ENCODE measurements around the gene SYNDIG1. TPM values are rescaled to one million over a fixed set of nuclear protein-coding genes. Genes with fewer than 3 reads are reported as not detected.

Gene SYNDIG1
- total RNA-seq, 1 donor from 2014 or later, result 11.0 TPM

- no peak for ATAC-seq
- intact Hi-C loops (cut with micrococcal nuclease), result no loop called here
- DNase-seq, result no peak
These were observed 24.8 kb upstream of the SYNDIG1 start for GRCh38 chr20:24444526-24445190.

- intact Hi-C loops (cut with micrococcal nuclease), result no loop called here
- DNase-seq, result no peak
- no peak for ATAC-seq
These were observed 23.8 kb upstream of the SYNDIG1 start for GRCh38 chr20:24445510-24446170.

DNA sequence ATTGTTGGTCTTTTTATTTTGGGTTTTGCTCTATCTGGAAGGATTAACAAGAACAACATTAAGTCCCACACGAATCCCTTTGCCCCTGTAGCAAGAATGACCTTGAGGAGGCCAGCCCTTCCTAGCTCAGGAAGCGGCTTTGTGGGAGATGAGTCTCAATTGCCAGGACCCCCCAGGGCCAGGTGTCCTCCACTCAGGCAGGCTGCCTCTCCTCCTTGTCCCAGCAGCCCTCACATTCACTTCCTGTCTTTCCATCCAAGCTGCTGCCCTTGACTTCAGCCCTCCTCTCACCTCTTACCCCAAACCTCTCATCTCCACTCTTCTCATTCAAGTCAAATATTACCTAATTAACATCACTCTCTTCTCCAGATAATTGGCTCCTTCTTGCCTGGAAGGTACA is 22.6 kb upstream of the SYNDIG1 start:
- ATAC-seq (no peak), DNase-seq (no peak)
- intact Hi-C loops (cut with micrococcal nuclease), result no loop called here

DNA sequence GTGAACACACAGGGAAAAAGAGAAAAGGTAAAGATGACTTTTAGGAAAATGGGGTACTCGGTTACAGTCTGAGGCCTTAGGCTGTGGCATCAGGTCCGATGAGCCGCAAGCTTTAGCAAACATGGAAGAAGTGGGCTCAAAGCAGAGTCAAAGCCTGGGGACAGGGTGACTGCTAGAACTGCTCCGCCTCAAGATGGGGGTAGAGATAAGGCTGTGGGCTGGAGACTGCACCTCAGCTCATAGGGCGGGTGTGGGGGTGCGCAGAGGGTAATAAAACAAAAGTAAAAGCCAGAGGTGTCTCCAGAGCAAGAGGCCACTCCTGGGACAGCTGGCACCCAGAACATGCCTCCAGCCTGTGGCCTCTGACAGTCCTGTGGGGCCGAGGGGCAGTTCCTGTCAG is 21.3 kb upstream of the SYNDIG1 start:
- no peak for DNase-seq
- no peak for ATAC-seq
- intact Hi-C loops (cut with micrococcal nuclease), result no loop called here

- no peak for ATAC-seq
- intact Hi-C loops (cut with micrococcal nuclease), result no loop called here
These were observed 20.3 kb upstream of the SYNDIG1 start for GRCh38 chr20:24449026-24449720.

GRCh38 chr20:24450177-24450576 is 19.3 kb upstream of the SYNDIG1 start:
- no peak for DNase-seq
- intact Hi-C loops (cut with micrococcal nuclease), result no loop called here

More at GRCh38 chr20:24449026-24449720, 20.3 kb upstream of the SYNDIG1 start:
- DNase-seq, result no peak

GRCh38 chr20:24450624-24451376 is 18.6 kb upstream of the SYNDIG1 start:
- intact Hi-C loops (cut with micrococcal nuclease), result no loop called here
- ATAC-seq (no peak), DNase-seq (no peak)

More at GRCh38 chr20:24450177-24450576, 19.3 kb upstream of the SYNDIG1 start:
- no peak for ATAC-seq

- ATAC-seq (no peak), DNase-seq (no peak)
- intact Hi-C loops (cut with micrococcal nuclease), result no loop called here
These were observed 18.0 kb upstream of the SYNDIG1 start for GRCh38 chr20:24451428-24451827.

DNA sequence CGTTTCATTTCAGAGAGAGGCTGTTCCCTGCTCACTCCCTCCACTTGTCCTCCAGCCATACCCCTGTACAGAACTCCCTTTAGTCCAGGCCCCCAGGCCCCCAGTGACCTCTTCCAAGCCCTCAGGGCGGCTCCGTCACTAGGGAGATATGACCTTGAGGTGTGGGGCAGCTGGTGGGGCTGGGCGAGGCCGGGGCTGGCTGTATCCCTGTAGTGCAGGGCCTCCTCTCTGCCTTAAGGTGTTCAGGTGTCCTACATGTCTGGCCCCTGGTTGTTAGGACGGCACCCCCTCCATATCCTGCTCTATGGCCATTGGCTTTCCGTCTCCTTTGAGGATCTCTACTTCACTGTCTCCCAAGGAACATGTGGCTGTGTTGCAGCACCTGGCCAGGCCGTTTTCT is 17.4 kb upstream of the SYNDIG1 start:
- no peak for DNase-seq
- no peak for ATAC-seq
- intact Hi-C loops (cut with micrococcal nuclease), result no loop called here

- ATAC-seq, result no peak
- DNase-seq, result no peak
- intact Hi-C loops (cut with micrococcal nuclease), result no loop called here
These were observed 16.8 kb upstream of the SYNDIG1 start for GRCh38 chr20:24452498-24453127.

GRCh38 chr20:24453869-24454268 is 15.6 kb upstream of the SYNDIG1 start:
- DNase-seq, result no peak
- intact Hi-C loops (cut with micrococcal nuclease), result no loop called here
- ATAC-seq, result no peak

- intact Hi-C loops (cut with micrococcal nuclease), result no loop called here
- DNase-seq (no peak), ATAC-seq (no peak)
These were observed 14.3 kb upstream of the SYNDIG1 start for GRCh38 chr20:24455081-24455480.

- ATAC-seq (no peak), DNase-seq (no peak)
- intact Hi-C loops (cut with micrococcal nuclease), result no loop called here
These were observed 13.0 kb upstream of the SYNDIG1 start for GRCh38 chr20:24456398-24456781.

DNA sequence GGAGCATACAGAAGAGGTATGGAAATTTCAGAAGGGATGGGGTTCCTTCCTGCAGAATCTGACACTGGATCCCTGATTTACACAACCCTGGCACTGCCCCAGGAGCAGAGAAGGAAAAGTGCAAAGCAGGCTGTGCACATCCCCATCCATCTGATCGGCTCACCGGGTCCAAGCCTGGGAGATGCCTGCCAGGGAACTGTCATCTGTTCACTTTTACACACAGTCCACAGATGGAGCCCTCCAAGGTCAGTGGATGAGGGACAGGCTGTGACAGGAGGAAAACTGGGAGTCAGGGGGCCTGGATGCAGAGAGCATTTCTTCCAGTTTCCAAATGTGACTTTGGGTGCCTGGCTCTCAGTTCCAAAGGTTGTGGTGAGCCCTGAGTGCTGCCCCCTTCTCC is 11.0 kb upstream of the SYNDIG1 start:
- peak; percentile 94 for ATAC-seq
- intact Hi-C loops (cut with micrococcal nuclease), result no loop called here
- no peak for DNase-seq

GRCh38 chr20:24459733-24460132 is 9.7 kb upstream of the SYNDIG1 start:
- no peak for ATAC-seq
- intact Hi-C loops (cut with micrococcal nuclease), result no loop called here
- no peak for DNase-seq

GRCh38 chr20:24460712-24461111 is 8.7 kb upstream of the SYNDIG1 start:
- intact Hi-C loops (cut with micrococcal nuclease), result no loop called here
- no peak for ATAC-seq

DNA sequence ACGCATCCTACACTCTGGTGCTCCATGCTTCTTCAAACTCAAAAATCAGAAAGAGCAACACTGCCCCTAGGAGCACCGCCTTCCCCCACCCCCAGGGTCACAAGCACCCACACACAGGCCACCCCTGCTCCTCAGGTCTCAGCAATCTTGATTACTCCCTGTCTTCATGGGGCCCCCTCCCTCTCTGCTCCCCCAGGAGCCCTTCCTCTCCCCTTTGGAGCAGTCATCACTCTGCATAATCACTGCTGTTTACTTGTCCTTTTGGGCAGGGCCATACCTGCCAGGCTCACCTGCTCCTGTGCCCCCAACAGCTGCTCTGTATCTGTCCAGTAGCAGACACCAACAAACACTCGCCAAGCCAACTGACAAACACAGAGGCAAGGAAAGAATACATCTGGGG is 7.6 kb upstream of the SYNDIG1 start:
- intact Hi-C loops (cut with micrococcal nuclease), result no loop called here
- ATAC-seq (no peak), DNase-seq (no peak)

More at GRCh38 chr20:24460712-24461111, 8.7 kb upstream of the SYNDIG1 start:
- DNase-seq, result no peak

GRCh38 chr20:24462460-24463010 is 6.9 kb upstream of the SYNDIG1 start:
- ATAC-seq (no peak), DNase-seq (no peak)
- intact Hi-C loops (cut with micrococcal nuclease), result no loop called here

DNA sequence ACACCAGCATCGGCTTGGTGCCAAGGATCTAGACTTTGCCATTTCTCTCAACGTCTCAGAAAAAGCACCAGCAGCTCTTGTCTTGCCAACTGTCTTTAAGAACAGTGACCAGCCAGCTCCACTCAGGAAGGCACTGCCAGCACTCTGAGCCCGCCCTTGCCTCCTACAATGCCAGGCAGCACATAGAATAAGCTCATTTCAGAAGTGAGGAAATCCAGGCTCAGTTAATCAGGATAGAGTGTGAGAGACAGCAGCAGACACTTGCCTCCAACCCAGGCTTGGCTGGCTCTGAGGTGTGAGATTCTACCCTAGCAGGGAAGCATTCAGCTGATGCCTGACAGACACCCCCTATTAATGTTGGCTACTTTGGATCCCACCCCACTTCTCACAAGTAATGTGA is 4.3 kb upstream of the SYNDIG1 start:
- peak; percentile 76 for ATAC-seq

More for the DNA sequence above, 4.3 kb upstream of the SYNDIG1 start:
- DNase-seq, result peak; percentile 56
- intact Hi-C loops (cut with micrococcal nuclease), result no loop called here

All from left ventricle myocardium superior (tissue), 1 donor.